Measurements from ENCODE around the gene TRIM33. TPM values are rescaled to one million over a fixed set of nuclear protein-coding genes. Genes with fewer than 3 reads are reported as not detected.
"Not testable (repeated sequence)": the region's sequence is repeated elsewhere in the genome, so short reads cannot be mapped to it uniquely, and the experiment has no call there.

TRIM33 gene
- polyA plus RNA-seq, 1 donor from 2014 or later = 58.7 TPM

GRCh38 chr1:114423455-114423854 lies 87.5 kb downstream of the TRIM33 start:
- H3K27ac ChIP-seq (ENCODE audit: low read length) = no peak overlapping the region
- H3K9ac ChIP-seq (ENCODE audit: low read length) = no peak overlapping the region
- H3F3A ChIP-seq (ENCODE audit: insufficient read depth, low read length, poor library complexity, severe bottlenecking) = no peaks in the 10 kb centered on the region
- peaks cover 30% of the 10 kb centered on the region for H3K36me3 ChIP-seq (ENCODE audit: insufficient read depth, low read length)
- H4K20me1 ChIP-seq (ENCODE audit: insufficient read depth) = no peaks in the 10 kb centered on the region
- no peaks in the 10 kb centered on the region for H3K27me3 ChIP-seq (ENCODE audit: insufficient read depth, low read depth, low read length)
- H3K4me2 ChIP-seq (ENCODE audit: low read length) = no peak overlapping the region
- no peaks in the 10 kb centered on the region for H3K9me3 ChIP-seq (ENCODE audit: low read length)
- no peak overlapping the region for H2AFZ ChIP-seq (ENCODE audit: low read depth, low read length)
- H3K79me2 ChIP-seq (replicated peaks; ENCODE audit: insufficient read depth, low read length) = no peaks in the 10 kb centered on the region
- no peak overlapping the region for H3K4me3 ChIP-seq (ENCODE audit: low read length)
- H3K9me2 ChIP-seq (ENCODE audit: insufficient read depth, low read length) = no peaks in the 10 kb centered on the region
- TF ChIP-seq POLR2AphosphoS5 (IDR thresholded peaks at IDR 0.05) (no peak), TAF1 (IDR thresholded peaks at IDR 0.05; ENCODE audit: low read depth) (no peak), EZH2 (IDR thresholded peaks at IDR 0.05; ENCODE audit: borderline replicate concordance, insufficient read depth, low read length, poor library complexity, severe bottlenecking) (no peak)

GRCh38 chr1:114418948-114419347 lies 92.1 kb downstream of the TRIM33 start:
- H3K36me3 ChIP-seq (ENCODE audit: insufficient read depth, low read length) = peaks cover 20% of the 10 kb centered on the region
- not testable (repeated sequence) for H3F3A ChIP-seq (ENCODE audit: insufficient read depth, low read length, poor library complexity, severe bottlenecking); H3K79me2 ChIP-seq (replicated peaks; ENCODE audit: insufficient read depth, low read length); H3K4me2 ChIP-seq (ENCODE audit: low read length); H3K27me3 ChIP-seq (ENCODE audit: insufficient read depth, low read depth, low read length); H3K9me2 ChIP-seq (ENCODE audit: insufficient read depth, low read length); H4K20me1 ChIP-seq (ENCODE audit: insufficient read depth); H3K9ac ChIP-seq (ENCODE audit: low read length); H3K9me3 ChIP-seq (ENCODE audit: low read length); H2AFZ ChIP-seq (ENCODE audit: low read depth, low read length); H3K27ac ChIP-seq (ENCODE audit: low read length); H3K4me3 ChIP-seq (ENCODE audit: low read length)

- Histone ChIP-seq H3F3A (ENCODE audit: insufficient read depth, low read length, poor library complexity, severe bottlenecking) (no peaks in the 10 kb centered on the region), H3K79me2 (replicated peaks; ENCODE audit: insufficient read depth, low read length) (no peaks in the 10 kb centered on the region), H4K20me1 (ENCODE audit: insufficient read depth) (no peaks in the 10 kb centered on the region), H3K9me3 (ENCODE audit: low read length) (no peaks in the 10 kb centered on the region), H3K4me3 (ENCODE audit: low read length) (no peak overlapping the region), H3K27me3 (ENCODE audit: insufficient read depth, low read depth, low read length) (no peaks in the 10 kb centered on the region), H3K9me2 (ENCODE audit: insufficient read depth, low read length) (no peaks in the 10 kb centered on the region), H2AFZ (ENCODE audit: low read depth, low read length) (no peak overlapping the region), H3K36me3 (ENCODE audit: insufficient read depth, low read length) (peaks cover 7% of the 10 kb centered on the region), H3K9ac (ENCODE audit: low read length) (no peak overlapping the region), H3K27ac (ENCODE audit: low read length) (no peak overlapping the region), H3K4me2 (ENCODE audit: low read length) (no peak overlapping the region)
- TF ChIP-seq RAD21 (conservative IDR thresholded peaks at IDR 0.05) (no peak), EP300 (conservative IDR thresholded peaks at IDR 0.05; ENCODE audit: poor library complexity, severe bottlenecking) (no peak), POLR2AphosphoS5 (IDR thresholded peaks at IDR 0.05) (no peak), TAF1 (IDR thresholded peaks at IDR 0.05; ENCODE audit: low read depth) (no peak), CTCF (IDR thresholded peaks at IDR 0.05; ENCODE audit: poor library complexity, severe bottlenecking) (no peak), SMC3 (conservative IDR thresholded peaks at IDR 0.05; ENCODE audit: poor library complexity) (no peak), MXI1 (conservative IDR thresholded peaks at IDR 0.05; ENCODE audit: poor library complexity, severe bottlenecking) (no peak), REST (IDR thresholded peaks at IDR 0.05; ENCODE audit: borderline replicate concordance) (no peak), EZH2 (IDR thresholded peaks at IDR 0.05; ENCODE audit: borderline replicate concordance, insufficient read depth, low read length, poor library complexity, severe bottlenecking) (no peak)
These were observed 113.4 kb downstream of the TRIM33 start for GRCh38 chr1:114397601-114398000.
